ENCODE data around the gene RTKN. TPM values are rescaled to one million over a fixed set of nuclear protein-coding genes. Genes with fewer than 3 reads are reported as not detected.

RTKN gene
- total and polyA plus RNA-seq, 12 donors, result 9.3 to 33.9 (median 16.2) TPM

DNA sequence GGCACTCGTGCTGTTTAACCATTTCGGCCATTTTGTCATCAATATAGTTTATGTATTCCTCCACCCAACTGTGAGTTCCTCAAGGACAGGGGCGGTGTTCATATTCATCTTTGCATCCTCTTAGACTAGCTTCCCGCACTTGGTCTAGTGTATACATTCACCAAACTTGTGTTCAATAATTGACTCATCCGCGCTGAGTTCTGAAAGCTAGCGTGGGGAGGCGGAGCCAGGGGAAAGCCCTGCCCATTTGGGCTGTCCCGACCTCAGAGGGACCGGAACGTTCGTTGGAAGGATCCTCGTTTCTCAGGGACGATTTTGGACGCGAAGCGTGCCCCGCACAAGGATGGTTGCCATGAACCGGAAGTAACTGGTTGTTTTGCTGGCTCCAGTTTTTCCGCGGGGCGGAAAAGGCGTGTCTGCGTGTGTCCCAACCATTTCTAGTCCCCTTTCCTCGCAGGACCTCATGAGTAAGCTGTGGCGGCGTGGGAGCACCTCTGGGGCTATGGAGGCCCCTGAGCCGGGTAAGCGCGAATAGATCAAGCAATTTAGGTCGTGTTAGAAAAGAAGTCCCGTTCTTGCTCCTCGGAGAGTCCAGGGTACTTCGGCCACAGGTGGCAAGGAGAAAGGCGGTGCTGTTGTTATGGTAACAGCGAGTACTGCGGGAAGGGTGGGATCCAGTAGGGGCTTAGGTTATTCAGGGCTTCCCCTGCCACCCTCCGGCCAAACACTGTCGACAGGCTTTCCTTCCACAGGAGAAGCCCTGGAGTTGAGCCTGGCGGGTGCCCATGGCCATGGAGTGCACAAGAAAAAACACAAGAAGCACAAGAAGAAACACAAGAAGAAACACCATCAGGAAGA, 13.1 kb upstream of the RTKN start, which contains the start of gene INO80B:
Gene INO80B, plus strand, starts transcription at position 434 of the 858 bp plus-strand sequence. Its CDS starts 30 bp downstream, at position 464.
- Histone ChIP-seq H3K27ac (peak within 1 kb of the TSS in 9 of 10 donors; percentile 30 to 78 (median 65)), H3K9me3 (no peaks in the 10 kb centered on the region), H3K27me3 (no peaks in the 10 kb centered on the region), H3K36me3 (peaks cover 0 to 6% (median 0%) of the 10 kb centered on the region in 9 donors), H3K4me3 (peak within 1 kb of the TSS; percentile 53 to 75 (median 66)), H3K4me1 (peaks cover 14 to 42% (median 36%) of the 10 kb centered on the region in 9 donors)
- TF ChIP-seq, protein P1, sequence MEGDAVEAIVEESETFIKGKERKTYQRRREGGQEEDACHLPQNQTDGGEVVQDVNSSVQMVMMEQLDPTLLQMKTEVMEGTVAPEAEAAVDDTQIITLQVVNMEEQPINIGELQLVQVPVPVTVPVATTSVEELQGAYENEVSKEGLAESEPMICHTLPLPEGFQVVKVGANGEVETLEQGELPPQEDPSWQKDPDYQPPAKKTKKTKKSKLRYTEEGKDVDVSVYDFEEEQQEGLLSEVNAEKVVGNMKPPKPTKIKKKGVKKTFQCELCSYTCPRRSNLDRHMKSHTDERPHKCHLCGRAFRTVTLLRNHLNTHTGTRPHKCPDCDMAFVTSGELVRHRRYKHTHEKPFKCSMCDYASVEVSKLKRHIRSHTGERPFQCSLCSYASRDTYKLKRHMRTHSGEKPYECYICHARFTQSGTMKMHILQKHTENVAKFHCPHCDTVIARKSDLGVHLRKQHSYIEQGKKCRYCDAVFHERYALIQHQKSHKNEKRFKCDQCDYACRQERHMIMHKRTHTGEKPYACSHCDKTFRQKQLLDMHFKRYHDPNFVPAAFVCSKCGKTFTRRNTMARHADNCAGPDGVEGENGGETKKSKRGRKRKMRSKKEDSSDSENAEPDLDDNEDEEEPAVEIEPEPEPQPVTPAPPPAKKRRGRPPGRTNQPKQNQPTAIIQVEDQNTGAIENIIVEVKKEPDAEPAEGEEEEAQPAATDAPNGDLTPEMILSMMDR (IDR thresholded peaks at IDR 0.05), result no peak
- DNase-seq (peak; percentile 91 to 96), ATAC-seq (peak; percentile 57 to 75 (median 66))
- intact Hi-C loops (cut with DNase I), result loop anchor here in 2 of 10 donors (1.0 to 2.0 kb wide), 2 partner anchors 18 to 28 kb away; partner anchors contain the start of genes TTC31 (in 2 of the 2) and MRPL53 (in 1 of the 2)
- WGBS, 2 donors, result 1% methylated on average over 40 of the region's 40 CpGs

DNA sequence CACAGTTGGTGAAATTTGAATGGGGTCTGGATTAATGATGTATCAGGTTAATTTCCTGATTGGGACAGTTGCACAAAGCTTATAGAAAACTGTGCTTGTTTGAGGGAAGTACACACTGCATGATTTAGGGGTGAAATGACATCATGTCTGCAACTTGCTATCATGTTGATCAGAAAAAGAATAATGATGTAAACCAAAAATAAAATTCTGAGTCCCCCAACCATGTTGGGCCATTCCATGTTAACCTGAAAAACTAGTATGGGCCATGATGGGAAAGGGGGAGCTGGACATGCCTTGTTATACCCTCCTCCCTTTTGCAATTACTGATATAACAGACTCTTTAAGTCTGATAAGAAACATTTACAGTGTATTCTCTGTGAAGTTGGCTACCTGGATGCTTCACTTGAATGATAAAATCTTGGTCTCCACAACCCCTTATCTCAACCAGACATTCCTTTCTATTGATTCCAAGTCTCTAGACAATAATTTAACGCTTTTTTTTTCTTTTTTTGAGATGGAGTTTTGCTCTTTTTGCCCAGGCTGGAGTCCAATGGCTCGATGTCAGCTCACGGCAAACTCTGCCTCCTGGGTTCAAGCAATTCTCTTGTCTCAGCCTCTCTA, 8.9 kb upstream of the RTKN start:
- ATAC-seq, result no peak
- no peaks in the 10 kb centered on the region for H3K9me3 ChIP-seq
- no peak overlapping the region for H3K4me3 ChIP-seq
- H3K27ac ChIP-seq, result no peak overlapping the region
- DNase-seq, result no peak
- TF ChIP-seq, protein P1 (IDR thresholded peaks at IDR 0.05), result no peak
- intact Hi-C loops (cut with DNase I), result no loop called here
- H3K27me3 ChIP-seq, result no peaks in the 10 kb centered on the region
- peaks cover 5 to 11% (median 6%) of the 10 kb centered on the region in 9 donors for H3K4me1 ChIP-seq
- 67 to 73% methylated on average over 3 of the region's 3 CpGs for WGBS, 2 donors
- H3K36me3 ChIP-seq, result no peaks in the 10 kb centered on the region

DNA sequence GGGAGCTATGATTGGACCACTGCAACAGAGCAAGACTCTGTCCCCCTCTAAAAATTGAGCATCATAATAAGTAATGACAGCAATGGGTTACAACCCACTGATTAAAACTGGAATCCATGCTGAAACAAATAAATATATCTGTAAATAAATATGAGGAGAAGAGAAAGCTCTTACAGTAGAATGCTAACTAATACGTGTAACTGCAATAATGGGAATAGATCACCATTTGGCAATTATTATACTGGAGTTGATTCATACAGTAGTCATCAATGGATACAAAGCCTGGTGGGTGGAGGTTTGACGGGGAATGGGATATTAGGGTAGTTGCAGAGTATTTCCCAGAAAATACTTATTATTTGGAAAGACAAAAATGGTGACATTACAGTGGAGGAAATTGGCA, 7.0 kb upstream of the RTKN start:
- Histone ChIP-seq H3K27ac (no peak overlapping the region), H3K36me3 (no peaks in the 10 kb centered on the region), H3K9me3 (no peaks in the 10 kb centered on the region), H3K27me3 (no peaks in the 10 kb centered on the region), H3K4me1 (peaks cover 0 to 10% (median 0%) of the 10 kb centered on the region in 9 donors), H3K4me3 (no peak overlapping the region)
- 79 to 81% methylated on average over 2 of the region's 2 CpGs for WGBS, 2 donors
- no peak for ATAC-seq
- DNase-seq, result no peak
- TF ChIP-seq, protein P1 (IDR thresholded peaks at IDR 0.05), result no peak
- intact Hi-C loops (cut with DNase I), result no loop called here

DNA sequence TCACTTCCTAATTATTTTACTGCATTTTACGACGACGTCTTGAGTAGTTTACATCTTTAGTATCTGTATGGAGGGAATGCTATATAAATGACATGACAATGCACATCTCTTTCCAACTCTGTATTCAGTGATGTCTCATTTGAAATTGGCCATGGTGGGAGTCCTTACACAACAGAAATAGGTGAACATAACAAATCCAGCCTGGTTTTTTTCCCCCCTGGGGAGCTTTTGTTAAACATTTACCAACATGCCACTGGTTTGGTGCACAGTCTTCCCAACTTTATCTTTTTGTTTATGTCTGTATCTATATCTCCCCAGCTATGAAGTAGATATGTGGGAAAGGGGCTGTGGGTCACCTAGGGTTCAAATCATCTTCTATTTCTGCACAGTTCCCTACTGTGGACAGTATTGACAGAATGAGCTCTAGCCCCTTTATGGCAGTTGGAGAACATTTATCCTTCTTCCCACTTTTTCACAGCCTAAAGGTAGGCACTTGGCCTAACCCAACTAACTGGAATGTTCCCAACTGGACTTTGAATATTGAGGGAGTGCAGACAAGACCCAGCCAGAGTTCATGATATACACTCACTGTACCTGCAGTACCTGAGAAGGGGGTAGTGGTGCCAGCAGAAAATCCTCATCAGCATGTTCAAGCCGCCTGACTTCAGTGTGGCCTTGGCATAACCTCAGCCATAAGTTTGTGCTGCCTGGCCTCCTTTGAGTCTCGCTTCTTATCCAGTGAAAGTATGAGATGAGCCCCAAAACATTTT, 5.7 kb upstream of the RTKN start:
- Histone ChIP-seq H3K4me3 (no peak overlapping the region), H3K27me3 (peaks cover 0 to 9% (median 0%) of the 10 kb centered on the region in 7 donors), H3K27ac (no peak overlapping the region), H3K36me3 (no peaks in the 10 kb centered on the region), H3K9me3 (no peaks in the 10 kb centered on the region), H3K4me1 (peaks cover 0 to 11% (median under 1%) of the 10 kb centered on the region in 9 donors)
- TF ChIP-seq, protein P1 (IDR thresholded peaks at IDR 0.05), result no peak
- ATAC-seq (no peak), DNase-seq (no peak)
- WGBS, 2 donors, result 88 to 93% methylated on average over 5 of the region's 5 CpGs
- intact Hi-C loops (cut with DNase I), result no loop called here

All from heart right ventricle (tissue), 16 donors.